Loucy (cell line): ENCODE results near the gene KCNT1.

Experiments used
- CTCF ChIP-seq: fragments of 200-600 bp; sonication (generic); conservative IDR thresholded peaks from 2 replicates; pipeline ENCODE4 v1.5.1; 2014; ENCODE audit warnings: mild to moderate bottlenecking, antibody characterized with exemption, low read length
- EZH2phosphoT487 ChIP-seq: fragments of 200-600 bp; IDR thresholded peaks from 2 replicates; pipeline ENCODE4 v1.6.1; 2018; ENCODE audit warnings: antibody characterized with exemption, mild to moderate bottlenecking, moderate library complexity, borderline replicate concordance

- TF ChIP-seq CTCF (no peak), EZH2phosphoT487 (no peak)
Observed at GRCh38 chr9:135706288-135706687, 4.3 kb downstream of the KCNT1 start.
